Osteocyte (in vitro differentiated cells): ENCODE data around the gene GAS2L3. TPM values are rescaled to one million over a fixed set of nuclear protein-coding genes. Genes with fewer than 3 reads are reported as not detected.

Experiments used
- DNase-seq: peaks from one replicate; pipeline ENCODE4 v3.0.0; 2021; ENCODE audit warnings: mixed read lengths; ENCODE audit not compliant: unreplicated experiment; ENCODE audit errors: extremely low spot score
- H3K27ac Mint-ChIP-seq: one replicate; pipeline ENCODE4 v1.8.0; 2021; ENCODE audit warnings: mild to moderate bottlenecking, mixed read lengths; ENCODE audit not compliant: unreplicated experiment
- H3K27me3 Mint-ChIP-seq: one replicate; pipeline ENCODE4 v1.8.0; 2021; ENCODE audit warnings: mixed read lengths; ENCODE audit not compliant: unreplicated experiment
- H3K36me3 Mint-ChIP-seq: one replicate; pipeline ENCODE4 v1.8.0; 2021; ENCODE audit warnings: mixed read lengths; ENCODE audit not compliant: unreplicated experiment
- H3K4me1 Mint-ChIP-seq: one replicate; pipeline ENCODE4 v1.8.0; 2021; ENCODE audit warnings: mixed read lengths; ENCODE audit not compliant: unreplicated experiment
- H3K4me3 Mint-ChIP-seq: one replicate; pipeline ENCODE4 v1.8.0; 2021; ENCODE audit warnings: mild to moderate bottlenecking, moderate library complexity, mixed read lengths; ENCODE audit not compliant: unreplicated experiment
- H3K9me3 Mint-ChIP-seq: one replicate; pipeline ENCODE4 v1.8.0; 2021; ENCODE audit warnings: mixed read lengths; ENCODE audit not compliant: unreplicated experiment
- CTCF ChIP-seq: fragments of 200-600 bp; sonication (generic); IDR thresholded peaks from 2 replicates; pipeline ENCODE4 v1.5.0; 2021; ENCODE audit warnings: antibody characterized with exemption, mild to moderate bottlenecking, moderate library complexity
- total RNA-seq: library from RNA; stranded (reverse); gene quantifications from 2 replicates; pipeline ENCODE4 v1.2.1, GENCODE V29; 2021

The GAS2L3 gene
- total RNA-seq, 1 donor from 2014 or later: 11.3 TPM

GRCh38 chr12:100533376-100533775 lies 40.1 kb upstream of the GAS2L3 start:
- Mint-ChIP-seq H3K27me3 (peaks cover 11% of the 10 kb centered on the region), H3K36me3 (no peaks in the 10 kb centered on the region), H3K9me3 (no peaks in the 10 kb centered on the region), H3K4me3 (no peak overlapping the region), H3K27ac (no peak overlapping the region), H3K4me1 (no peaks in the 10 kb centered on the region)
- no peak for DNase-seq
- TF ChIP-seq CTCF: no peak

- Mint-ChIP-seq H3K4me3 (no peak overlapping the region), H3K9me3 (no peaks in the 10 kb centered on the region), H3K27ac (no peak overlapping the region), H3K36me3 (no peaks in the 10 kb centered on the region), H3K4me1 (no peaks in the 10 kb centered on the region), H3K27me3 (peaks cover 8% of the 10 kb centered on the region)
- TF ChIP-seq CTCF: no peak
- no peak for DNase-seq
These were observed 38.8 kb upstream of the GAS2L3 start for GRCh38 chr12:100534625-100535227.

GRCh38 chr12:100539202-100539601 lies 34.3 kb upstream of the GAS2L3 start:
- no peak for DNase-seq
- H3K4me3 Mint-ChIP-seq: no peak overlapping the region
- no peak overlapping the region for H3K27ac Mint-ChIP-seq
- H3K27me3 Mint-ChIP-seq: peaks cover 13% of the 10 kb centered on the region
- no peak for TF ChIP-seq CTCF
- H3K9me3 Mint-ChIP-seq: no peaks in the 10 kb centered on the region
- H3K36me3 Mint-ChIP-seq: no peaks in the 10 kb centered on the region
- no peaks in the 10 kb centered on the region for H3K4me1 Mint-ChIP-seq

GRCh38 chr12:100544165-100544564 lies 29.3 kb upstream of the GAS2L3 start:
- H3K4me3 Mint-ChIP-seq: no peak overlapping the region
- no peaks in the 10 kb centered on the region for H3K9me3 Mint-ChIP-seq

GRCh38 chr12:100545092-100545491 lies 28.4 kb upstream of the GAS2L3 start:
- no peak overlapping the region for H3K27ac Mint-ChIP-seq
- H3K4me1 Mint-ChIP-seq: no peaks in the 10 kb centered on the region
- no peak overlapping the region for H3K4me3 Mint-ChIP-seq
- peaks cover 21% of the 10 kb centered on the region for H3K27me3 Mint-ChIP-seq
- TF ChIP-seq CTCF: no peak
- no peaks in the 10 kb centered on the region for H3K36me3 Mint-ChIP-seq
- no peaks in the 10 kb centered on the region for H3K9me3 Mint-ChIP-seq
- DNase-seq: no peak

More at GRCh38 chr12:100544165-100544564, 29.3 kb upstream of the GAS2L3 start:
- Mint-ChIP-seq H3K27ac (no peak overlapping the region), H3K27me3 (peaks cover 24% of the 10 kb centered on the region), H3K4me1 (no peaks in the 10 kb centered on the region), H3K36me3 (no peaks in the 10 kb centered on the region)
- no peak for DNase-seq
- TF ChIP-seq CTCF: no peak
